A673 (cell line): ENCODE data around the gene CASZ1. TPM values are rescaled to one million over a fixed set of nuclear protein-coding genes. Genes with fewer than 3 reads are reported as not detected.

Experiments used
- BruUV-seq: library from RNA; stranded (reverse); fragments of 400-500 nt; replicated peaks from 2 replicates; lab custom pipeline; 2021; lab: Mats Ljungman, UMichigan
- CTCF ChIA-PET: fragments of 300-600 bp; sonication (Branson Sonifier 250); formaldehyde crosslinking; loops from one replicate; lab custom pipeline; 2022; ENCODE audit warnings: antibody characterized with exemption; lab: Charles Lee
- POLR2A ChIA-PET: fragments of 300-600 bp; sonication (Branson Sonifier 250); formaldehyde crosslinking; loops from one replicate; lab custom pipeline; 2022; ENCODE audit warnings: antibody characterized with exemption; ENCODE audit not compliant: low non-redundant PET; lab: Charles Lee
- DNase-seq: peaks from one replicate; pipeline ENCODE4 v3.0.0-alpha.2; 2015; ENCODE audit warnings: low spot score
- H3K27ac ChIP-seq: fragments of 200-600 bp; sonication (generic); 2 replicates; pipeline ENCODE4 v1.5.1; 2016; ENCODE audit warnings: mixed run types, low read depth, mild to moderate bottlenecking, mixed read lengths, antibody characterized with exemption, low read length; ENCODE audit not compliant: poor library complexity, severe bottlenecking
- H3K27me3 ChIP-seq: fragments of 200-600 bp; sonication (generic); replicated peaks from 2 replicates; pipeline ENCODE4 v1.6.1; 2017; ENCODE audit warnings: mixed run types, low read depth, mild to moderate bottlenecking, mixed read lengths, antibody characterized with exemption, low read length; ENCODE audit not compliant: insufficient read depth, poor library complexity
- H3K36me3 ChIP-seq: fragments of 200-600 bp; sonication (generic); 2 replicates; pipeline ENCODE4 v1.6.1; 2016; ENCODE audit warnings: mixed run types, mild to moderate bottlenecking, mixed read lengths, antibody characterized with exemption, low read length; ENCODE audit not compliant: insufficient read depth, poor library complexity, severe bottlenecking
- H3K4me1 ChIP-seq: fragments of 200-600 bp; sonication (generic); 2 replicates; pipeline ENCODE4 v1.6.1; 2017; ENCODE audit warnings: mixed run types, mild to moderate bottlenecking, mixed read lengths, antibody characterized with exemption, low read length; ENCODE audit not compliant: insufficient read depth, poor library complexity, severe bottlenecking
- H3K4me3 ChIP-seq: fragments of 200-600 bp; sonication (generic); 2 replicates; pipeline ENCODE4 v1.5.1; 2016; ENCODE audit warnings: low read depth, mixed run types, mild to moderate bottlenecking, mixed read lengths, low read length; ENCODE audit not compliant: poor library complexity, severe bottlenecking
- H3K9me3 ChIP-seq: fragments of 200-600 bp; sonication (generic); 2 replicates; pipeline ENCODE4 v1.6.1; 2016; ENCODE audit warnings: mixed run types, low read depth, mild to moderate bottlenecking, mixed read lengths, antibody characterized with exemption, low read length; ENCODE audit not compliant: poor library complexity, severe bottlenecking
- CTCF ChIP-seq: fragments of 300-800, 200-600 bp; sonication (generic); conservative IDR thresholded peaks from 2 replicates; pipeline ENCODE4 v1.5.1; 2017; ENCODE audit warnings: low read depth, mild to moderate bottlenecking, antibody characterized with exemption, low read length, moderate library complexity, mixed read lengths
- EZH2 ChIP-seq: fragments of 200-600 bp; sonication (generic); IDR thresholded peaks from 2 replicates; pipeline ENCODE4 v1.6.1; 2017; ENCODE audit warnings: borderline replicate concordance, low read depth, mild to moderate bottlenecking, mixed read lengths, antibody characterized with exemption, low read length; ENCODE audit not compliant: poor library complexity, severe bottlenecking
- intact Hi-C: fragments of 100-400 bp; cut with micrococcal nuclease; formaldehyde crosslinking; loops from one replicate; pipeline ENCODE4 v1.10.0; 2022; ENCODE audit not compliant: unreplicated experiment
- total RNA-seq: library from RNA; stranded (reverse); gene quantifications from 2 replicates; pipeline ENCODE4 v1.2.3, GENCODE V29; 2021

The CASZ1 gene
- total RNA-seq, 1 experiment from 2014 or later: 1.9 TPM

GRCh38 chr1:10597492-10598388, 198.7 kb downstream of the CASZ1 start:
- no peaks in the 10 kb centered on the region for H3K9me3 ChIP-seq
- no peak for TF ChIP-seq EZH2
- no peaks in the 10 kb centered on the region for H3K27me3 ChIP-seq
- ChIA-PET POLR2A (no interaction called here), CTCF (no interaction called here)
- no peak for DNase-seq
- peaks cover 13% of the 10 kb centered on the region for H3K4me1 ChIP-seq
- intact Hi-C loops: no loop called here
- BruUV-seq: no TSS peak
- H3K27ac ChIP-seq: no peak overlapping the region
- H3K4me3 ChIP-seq: no peak overlapping the region
- no peaks in the 10 kb centered on the region for H3K36me3 ChIP-seq

GRCh38 chr1:10596780-10597179, 199.7 kb downstream of the CASZ1 start:
- CTCF ChIA-PET: no interaction called here
- POLR2A ChIA-PET: no interaction called here
- no peak for TF ChIP-seq EZH2
- TF ChIP-seq CTCF: no peak
- no peaks in the 10 kb centered on the region for H3K27me3 ChIP-seq
- H3K4me3 ChIP-seq: no peak overlapping the region
- intact Hi-C loops: no loop called here
- peaks cover 9% of the 10 kb centered on the region for H3K4me1 ChIP-seq
- H3K27ac ChIP-seq: no peak overlapping the region
- no peak for DNase-seq
- no peaks in the 10 kb centered on the region for H3K36me3 ChIP-seq
- H3K9me3 ChIP-seq: no peaks in the 10 kb centered on the region
- no TSS peak for BruUV-seq

- DNase-seq: no peak
- BruUV-seq: no TSS peak
- TF ChIP-seq EZH2 (no peak), CTCF (no peak)
- no peaks in the 10 kb centered on the region for H3K27me3 ChIP-seq
- no peaks in the 10 kb centered on the region for H3K9me3 ChIP-seq
- POLR2A ChIA-PET: no interaction called here
- no peaks in the 10 kb centered on the region for H3K36me3 ChIP-seq
- H3K27ac ChIP-seq: no peak overlapping the region
- intact Hi-C loops: no loop called here
- peaks cover 4% of the 10 kb centered on the region for H3K4me1 ChIP-seq
- H3K4me3 ChIP-seq: no peak overlapping the region
- CTCF ChIA-PET: no interaction called here
Measured at GRCh38 chr1:10594595-10595223, 201.7 kb downstream of the CASZ1 start.
